GM12878 (cell line): ENCODE results near the gene SEMA3C. TPM values are rescaled to one million over a fixed set of nuclear protein-coding genes. Genes with fewer than 3 reads are reported as not detected.

Experiments
- ATAC-seq: fragments of 200-7000 bp; cut with Tn5 transposase; 3 replicates; pipeline ENCODE4 v1.9.1; 2020; ENCODE audit warnings: mild to moderate bottlenecking, moderate library complexity
- BruUV-seq: library from RNA; stranded (reverse); fragments of 400-500 nt; replicated peaks from 2 replicates; lab custom pipeline; 2021; lab: Mats Ljungman, UMichigan
- CTCF ChIA-PET: fragments of 300-600 bp; sonication (Branson Sonifier 250); formaldehyde crosslinking; extraction: SDS; loops from one replicate; lab custom pipeline; 2021; ENCODE audit warnings: inconsistent platforms; lab: Yijun Ruan, JAX
- POLR2A ChIA-PET: fragments of 350-600 bp; formaldehyde crosslinking; extraction: SDS; loops from one replicate; lab custom pipeline; 2021; ENCODE audit warnings: inconsistent platforms; lab: Charles Lee
- RAD21 ChIA-PET: fragments of 300-600 bp; sonication (Branson Sonifier 250); formaldehyde crosslinking; loops from one replicate; lab custom pipeline; 2023; ENCODE audit warnings: antibody characterized with exemption; ENCODE audit not compliant: unreplicated experiment; lab: Charles Lee
- SMC1A ChIA-PET: fragments of 300-600 bp; sonication (Branson Sonifier 250); formaldehyde crosslinking; loops from one replicate; lab custom pipeline; 2023; ENCODE audit not compliant: unreplicated experiment, uncharacterized antibody; lab: Charles Lee
- DNase-seq: peaks from one replicate; pipeline ENCODE4 v3.0.0-alpha.2; 2011; ENCODE audit warnings: low read depth, low spot score
- FAIRE-seq: peaks from 3 replicates; lab custom pipeline; 2011; peaks lifted over from hg19 to GRCh38; lab: Jason Lieb, UNC
- H2AFZ ChIP-seq: 2 replicates; pipeline ENCODE4 v1.6.0; 2011; ENCODE audit warnings: low read depth, low read length, control low read depth; ENCODE audit not compliant: control insufficient read depth
- H3K27ac ChIP-seq: 2 replicates; pipeline ENCODE4 v1.5.1; 2011; ENCODE audit warnings: control low read depth; ENCODE audit not compliant: control insufficient read depth, insufficient read depth
- H3K27me3 ChIP-seq, 2 experiments: replicated peaks in 1 of 2; 2 replicates each; pipeline versions ENCODE4 v1.6.0 to v1.6.1; 2011; ENCODE audit warnings: low read length in 1 of 2; ENCODE audit not compliant: control insufficient read depth in 2 of 2, insufficient read depth in 2 of 2
- H3K36me3 ChIP-seq, 2 experiments: 2 replicates each; pipeline ENCODE4 v1.5.1; 2011; ENCODE audit warnings: low read length in 1 of 2; ENCODE audit not compliant: control insufficient read depth in 2 of 2, insufficient read depth in 2 of 2
- H3K4me1 ChIP-seq: 2 replicates; pipeline ENCODE4 v1.6.1; 2011; ENCODE audit warnings: mild to moderate bottlenecking, low read length, moderate library complexity, mixed read lengths; ENCODE audit not compliant: control insufficient read depth, insufficient read depth
- H3K4me2 ChIP-seq: 2 replicates; pipeline ENCODE4 v1.6.0; 2011; ENCODE audit warnings: control low read depth; ENCODE audit not compliant: control insufficient read depth, insufficient read depth
- H3K4me3 ChIP-seq: fragments of 200-600 bp; sonication (generic); 2 replicates; pipeline ENCODE4 v1.5.1; 2016
- H3K79me2 ChIP-seq: 2 replicates; pipeline ENCODE4 v1.6.0; 2011; ENCODE audit warnings: low read length; ENCODE audit not compliant: control insufficient read depth, insufficient read depth
- H3K9ac ChIP-seq: 2 replicates; pipeline ENCODE4 v1.8.0; 2011; ENCODE audit warnings: low read length, control low read depth, mixed read lengths; ENCODE audit not compliant: control insufficient read depth, insufficient read depth
- H3K9me3 ChIP-seq: replicated peaks from 3 replicates; pipeline ENCODE4 v1.5.1; 2011; ENCODE audit warnings: mild to moderate bottlenecking, low read length; ENCODE audit not compliant: control insufficient read depth, insufficient read depth
- H4K20me1 ChIP-seq: 2 replicates; pipeline ENCODE4 v1.6.0; 2011; ENCODE audit not compliant: control insufficient read depth, insufficient read depth
- ATF7 ChIP-seq: fragments of 450-650 bp; IDR thresholded peaks from 2 replicates; pipeline ENCODE4 v1.6.1; 2016; ENCODE audit warnings: low read depth, mild to moderate bottlenecking
- CHD4 ChIP-seq: fragments of 200-600 bp; sonication (generic); IDR thresholded peaks from 2 replicates; pipeline ENCODE4 v1.6.1; 2016; ENCODE audit warnings: mild to moderate bottlenecking
- DPF2 ChIP-seq: fragments of 450-650 bp; IDR thresholded peaks from 2 replicates; pipeline ENCODE4 v1.6.1; 2017; ENCODE audit warnings: mild to moderate bottlenecking
- EED ChIP-seq: sonication (generic); IDR thresholded peaks from 2 replicates; pipeline ENCODE4 v1.6.1; 2016; ENCODE audit warnings: antibody characterized with exemption, low read depth
- ESRRA ChIP-seq: IDR thresholded peaks from 2 replicates; pipeline ENCODE4 v1.6.1; 2012; ENCODE audit warnings: mild to moderate bottlenecking, low read length, improper control_type of control experiment
- IKZF2 ChIP-seq, 2 experiments: fragments of 450-650 bp; IDR thresholded peaks; 2 replicates each; pipeline ENCODE4 v1.6.1; 2017; ENCODE audit warnings: mild to moderate bottlenecking in 2 of 2, moderate library complexity in 2 of 2
- LARP7 ChIP-seq: fragments of 450-650 bp; IDR thresholded peaks from 2 replicates; pipeline ENCODE4 v1.6.1; 2017; ENCODE audit warnings: mild to moderate bottlenecking
- MEF2A ChIP-seq: IDR thresholded peaks from 2 replicates; pipeline ENCODE4 v1.6.1; 2011; ENCODE audit warnings: low read depth, mild to moderate bottlenecking, low read length, moderate library complexity; ENCODE audit not compliant: insufficient read depth
- MTA2 ChIP-seq: fragments of 450-650 bp; IDR thresholded peaks from 2 replicates; pipeline ENCODE4 v1.6.1; 2016; ENCODE audit warnings: low read depth, mild to moderate bottlenecking, moderate library complexity
- NFXL1 ChIP-seq: fragments of 450-650 bp; IDR thresholded peaks from 2 replicates; pipeline ENCODE4 v1.6.1; 2017; ENCODE audit warnings: antibody characterized with exemption, mild to moderate bottlenecking, borderline replicate concordance
- NR2F1 ChIP-seq: fragments of 450-650 bp; conservative IDR thresholded peaks from 2 replicates; pipeline ENCODE4 v1.6.1; 2017; ENCODE audit warnings: mild to moderate bottlenecking
- SPI1 ChIP-seq: IDR thresholded peaks from 2 replicates; pipeline ENCODE4 v1.6.1; 2011; ENCODE audit warnings: low read depth, mild to moderate bottlenecking, low read length, moderate library complexity, borderline replicate concordance; ENCODE audit not compliant: insufficient read depth
- YY1 ChIP-seq: IDR thresholded peaks from 2 replicates; pipeline ENCODE4 v1.6.1; 2011; ENCODE audit warnings: low read depth, mild to moderate bottlenecking, low read length
- ZNF207 ChIP-seq: fragments of 450-650 bp; IDR thresholded peaks from 2 replicates; pipeline ENCODE4 v1.6.1; 2014; ENCODE audit warnings: antibody characterized with exemption, mild to moderate bottlenecking, borderline replicate concordance
- ZNF24 ChIP-seq: fragments of 450-650 bp; IDR thresholded peaks from 2 replicates; pipeline ENCODE4 v1.6.1; 2017; ENCODE audit warnings: antibody characterized with exemption, mild to moderate bottlenecking
- WGBS: methylation state at CpG from one replicate; pipeline ENCODE4 v1.1.6; 2016; ENCODE audit warnings: low lambda C conversion rate; ENCODE audit not compliant: insufficient replicate concordance, insufficient coverage; ENCODE audit errors: missing lambda C conversion rate; 5-methylcytosine and 5-hydroxymethylcytosine counted together
- in situ Hi-C: fragments of 300-500 bp; cut with MboI; formaldehyde crosslinking; loops from 9 replicates; pipeline ENCODE4 v1.14.3; 2018; ENCODE audit warnings: mixed read lengths
- intact Hi-C: fragments of 100-400 bp; cut with micrococcal nuclease; formaldehyde crosslinking; loops from one replicate; pipeline ENCODE4 v1.14.2; 2022; ENCODE audit not compliant: unreplicated experiment
- polyA plus RNA-seq, 11 experiments: library from polyadenylated mRNA; depleted of rRNA in 4 of 11; unstranded in 6 of 11; stranded (reverse) in 5 of 11; fragments of >200 nt; fragmentation: Nextera tagmentation in 4 of 11; fragmentation: Illumina TruSeq in 1 of 11; extraction: Ambion mirVana in 4 of 11; extraction: Trizol in 1 of 11; gene quantifications; 1 replicate in 1 of 11; 2 replicates in 10 of 11; pipeline versions ENCODE4 v1.2.1 to v1.2.3, GENCODE V29; 2011 to 2016; ENCODE audit warnings: inconsistent platforms in 2 of 11, missing spikeins in 2 of 11, low read depth in 1 of 11
- total RNA-seq, 4 experiments: library from RNA; depleted of rRNA in 3 of 4; stranded (reverse); fragments of >200 nt in 3 of 4; fragmentation: Illumina TruSeq in 1 of 4; extraction: Trizol in 1 of 4; gene quantifications; 2 replicates each; pipeline versions ENCODE4 v1.2.1 to v1.2.3, GENCODE V29; 2013 to 2021
- TF ChIP-seq, protein P1 (sequence below): fragments of 450-650 bp; IDR thresholded peaks from 2 replicates; pipeline ENCODE4 v1.6.1; 2017; ENCODE audit warnings: mild to moderate bottlenecking, moderate library complexity
- TF ChIP-seq, protein P2 (sequence below): fragments of 450-650 bp; IDR thresholded peaks from 2 replicates; pipeline ENCODE4 v1.6.1; 2017; ENCODE audit warnings: mild to moderate bottlenecking
- TF ChIP-seq, protein P3 (sequence below): IDR thresholded peaks from 2 replicates; pipeline ENCODE4 v1.6.1; 2012; ENCODE audit warnings: low read depth, low read length, improper control_type of control experiment

The SEMA3C gene
- total and polyA plus RNA-seq, 10 of the 15 experiments (the other 5 are each of a cell fraction or from before 2014, with no cell fraction given), result 0.01 to 0.41 (median 0.11) TPM; not detected in 6

DNA sequence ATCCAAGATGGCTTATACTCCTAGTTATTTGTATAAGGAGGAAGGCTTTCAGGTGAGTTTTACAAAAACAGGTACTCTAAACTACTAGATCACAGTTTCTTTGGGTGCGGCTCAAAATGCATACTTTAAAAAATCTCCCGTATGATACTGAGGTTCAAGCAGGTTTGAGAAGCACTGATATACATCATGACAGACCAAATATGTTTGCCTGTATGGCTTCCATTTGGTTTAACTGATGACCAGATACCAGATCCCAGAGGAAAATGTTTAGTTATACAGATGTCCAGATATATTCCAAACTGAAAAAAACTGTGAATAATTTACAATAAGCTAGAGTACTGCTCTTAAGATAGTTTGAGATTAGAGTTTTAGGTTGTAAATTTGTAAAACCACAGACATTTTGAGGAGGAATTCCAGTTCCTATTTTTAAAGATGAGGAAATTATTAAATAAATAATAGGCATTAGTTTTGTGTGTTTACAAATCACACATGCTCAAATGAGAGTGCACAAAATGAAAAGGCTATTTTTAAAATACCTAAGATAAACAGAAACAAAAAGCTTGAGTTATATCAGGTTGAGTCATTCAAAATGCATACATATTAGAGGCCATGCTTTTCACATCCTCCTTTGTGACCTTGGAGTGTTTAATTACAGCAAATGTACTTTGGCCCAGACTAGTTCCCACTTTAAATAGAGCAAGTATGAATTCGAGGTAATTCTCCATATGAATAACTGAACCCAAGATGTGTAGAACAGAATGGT, 60.5 kb downstream of the SEMA3C start:
- ATAC-seq, result peak; percentile 91
- ChIA-PET POLR2A (no interaction called here), CTCF (no interaction called here), RAD21 (no interaction called here), SMC1A (interaction anchor here (0.6 to 1.5 kb wide), 3 partner anchors 9 to 96 kb away, joined by 3 to 4 read pairs (median 3); no protein-coding TSS in a partner anchor)
- Histone ChIP-seq H3K79me2 (no peaks in the 10 kb centered on the region), H3K4me1 (no peaks in the 10 kb centered on the region), H3K9ac (no peak overlapping the region), H4K20me1 (no peaks in the 10 kb centered on the region), H3K27ac (no peak overlapping the region), H3K9me3 (no peaks in the 10 kb centered on the region), H2AFZ (no peak overlapping the region), H3K4me2 (no peak overlapping the region), H3K27me3 (no peaks in the 10 kb centered on the region), H3K36me3 (no peaks in the 10 kb centered on the region), H3K4me3 (no peak overlapping the region)
- WGBS, result 49% methylated on average over 3 of the region's 3 CpGs
- BruUV-seq, result no TSS peak
- DNase-seq, result no peak
- intact Hi-C loops, result no loop called here
- peak; percentile 23 for FAIRE-seq
- in situ Hi-C loops, result no loop called here
- TF ChIP-seq NFXL1 (no peak), ESRRA (peak; percentile 85; the same call in 1 of the 2 replicates), IKZF2 (IDR thresholded peaks at IDR 0.05) (0 out of 4 replicates have a peak, but pooled peaks of 1 of the 2 experiments have one; percentile 15), SPI1 (peak; percentile 22; the same call in 1 of the 2 replicates), ZNF207 (no peak), DPF2 (peak; percentile 19; the same call in 1 of the 2 replicates), CHD4 (no peak), MEF2A (0 out of 2 replicates have a peak, but pooled peaks have one; percentile 15), NR2F1 (0 out of 2 replicates have a peak, but pooled peaks have one; percentile 16), ZNF24 (peak; percentile 85), EED (no peak), MTA2 (peak; percentile 53; the same call in 1 of the 2 replicates), ATF7 (0 out of 2 replicates have a peak, but pooled peaks have one; percentile 13), LARP7 (no peak), YY1 (no peak)
- TF ChIP-seq, protein P1, sequence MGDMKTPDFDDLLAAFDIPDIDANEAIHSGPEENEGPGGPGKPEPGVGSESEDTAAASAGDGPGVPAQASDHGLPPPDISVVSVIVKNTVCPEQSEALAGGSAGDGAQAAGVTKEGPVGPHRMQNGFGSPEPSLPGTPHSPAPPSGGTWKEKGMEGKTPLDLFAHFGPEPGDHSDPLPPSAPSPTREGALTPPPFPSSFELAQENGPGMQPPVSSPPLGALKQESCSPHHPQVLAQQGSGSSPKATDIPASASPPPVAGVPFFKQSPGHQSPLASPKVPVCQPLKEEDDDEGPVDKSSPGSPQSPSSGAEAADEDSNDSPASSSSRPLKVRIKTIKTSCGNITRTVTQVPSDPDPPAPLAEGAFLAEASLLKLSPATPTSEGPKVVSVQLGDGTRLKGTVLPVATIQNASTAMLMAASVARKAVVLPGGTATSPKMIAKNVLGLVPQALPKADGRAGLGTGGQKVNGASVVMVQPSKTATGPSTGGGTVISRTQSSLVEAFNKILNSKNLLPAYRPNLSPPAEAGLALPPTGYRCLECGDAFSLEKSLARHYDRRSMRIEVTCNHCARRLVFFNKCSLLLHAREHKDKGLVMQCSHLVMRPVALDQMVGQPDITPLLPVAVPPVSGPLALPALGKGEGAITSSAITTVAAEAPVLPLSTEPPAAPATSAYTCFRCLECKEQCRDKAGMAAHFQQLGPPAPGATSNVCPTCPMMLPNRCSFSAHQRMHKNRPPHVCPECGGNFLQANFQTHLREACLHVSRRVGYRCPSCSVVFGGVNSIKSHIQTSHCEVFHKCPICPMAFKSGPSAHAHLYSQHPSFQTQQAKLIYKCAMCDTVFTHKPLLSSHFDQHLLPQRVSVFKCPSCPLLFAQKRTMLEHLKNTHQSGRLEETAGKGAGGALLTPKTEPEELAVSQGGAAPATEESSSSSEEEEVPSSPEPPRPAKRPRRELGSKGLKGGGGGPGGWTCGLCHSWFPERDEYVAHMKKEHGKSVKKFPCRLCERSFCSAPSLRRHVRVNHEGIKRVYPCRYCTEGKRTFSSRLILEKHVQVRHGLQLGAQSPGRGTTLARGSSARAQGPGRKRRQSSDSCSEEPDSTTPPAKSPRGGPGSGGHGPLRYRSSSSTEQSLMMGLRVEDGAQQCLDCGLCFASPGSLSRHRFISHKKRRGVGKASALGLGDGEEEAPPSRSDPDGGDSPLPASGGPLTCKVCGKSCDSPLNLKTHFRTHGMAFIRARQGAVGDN, result no peak
- TF ChIP-seq, protein P2, sequence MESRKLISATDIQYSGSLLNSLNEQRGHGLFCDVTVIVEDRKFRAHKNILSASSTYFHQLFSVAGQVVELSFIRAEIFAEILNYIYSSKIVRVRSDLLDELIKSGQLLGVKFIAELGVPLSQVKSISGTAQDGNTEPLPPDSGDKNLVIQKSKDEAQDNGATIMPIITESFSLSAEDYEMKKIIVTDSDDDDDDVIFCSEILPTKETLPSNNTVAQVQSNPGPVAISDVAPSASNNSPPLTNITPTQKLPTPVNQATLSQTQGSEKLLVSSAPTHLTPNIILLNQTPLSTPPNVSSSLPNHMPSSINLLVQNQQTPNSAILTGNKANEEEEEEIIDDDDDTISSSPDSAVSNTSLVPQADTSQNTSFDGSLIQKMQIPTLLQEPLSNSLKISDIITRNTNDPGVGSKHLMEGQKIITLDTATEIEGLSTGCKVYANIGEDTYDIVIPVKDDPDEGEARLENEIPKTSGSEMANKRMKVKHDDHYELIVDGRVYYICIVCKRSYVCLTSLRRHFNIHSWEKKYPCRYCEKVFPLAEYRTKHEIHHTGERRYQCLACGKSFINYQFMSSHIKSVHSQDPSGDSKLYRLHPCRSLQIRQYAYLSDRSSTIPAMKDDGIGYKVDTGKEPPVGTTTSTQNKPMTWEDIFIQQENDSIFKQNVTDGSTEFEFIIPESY, result no peak
- TF ChIP-seq, protein P3, sequence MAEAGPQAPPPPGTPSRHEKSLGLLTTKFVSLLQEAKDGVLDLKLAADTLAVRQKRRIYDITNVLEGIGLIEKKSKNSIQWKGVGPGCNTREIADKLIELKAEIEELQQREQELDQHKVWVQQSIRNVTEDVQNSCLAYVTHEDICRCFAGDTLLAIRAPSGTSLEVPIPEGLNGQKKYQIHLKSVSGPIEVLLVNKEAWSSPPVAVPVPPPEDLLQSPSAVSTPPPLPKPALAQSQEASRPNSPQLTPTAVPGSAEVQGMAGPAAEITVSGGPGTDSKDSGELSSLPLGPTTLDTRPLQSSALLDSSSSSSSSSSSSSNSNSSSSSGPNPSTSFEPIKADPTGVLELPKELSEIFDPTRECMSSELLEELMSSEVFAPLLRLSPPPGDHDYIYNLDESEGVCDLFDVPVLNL, result no peak
